ENCODE measurements around the gene RAB1A.

DNA sequence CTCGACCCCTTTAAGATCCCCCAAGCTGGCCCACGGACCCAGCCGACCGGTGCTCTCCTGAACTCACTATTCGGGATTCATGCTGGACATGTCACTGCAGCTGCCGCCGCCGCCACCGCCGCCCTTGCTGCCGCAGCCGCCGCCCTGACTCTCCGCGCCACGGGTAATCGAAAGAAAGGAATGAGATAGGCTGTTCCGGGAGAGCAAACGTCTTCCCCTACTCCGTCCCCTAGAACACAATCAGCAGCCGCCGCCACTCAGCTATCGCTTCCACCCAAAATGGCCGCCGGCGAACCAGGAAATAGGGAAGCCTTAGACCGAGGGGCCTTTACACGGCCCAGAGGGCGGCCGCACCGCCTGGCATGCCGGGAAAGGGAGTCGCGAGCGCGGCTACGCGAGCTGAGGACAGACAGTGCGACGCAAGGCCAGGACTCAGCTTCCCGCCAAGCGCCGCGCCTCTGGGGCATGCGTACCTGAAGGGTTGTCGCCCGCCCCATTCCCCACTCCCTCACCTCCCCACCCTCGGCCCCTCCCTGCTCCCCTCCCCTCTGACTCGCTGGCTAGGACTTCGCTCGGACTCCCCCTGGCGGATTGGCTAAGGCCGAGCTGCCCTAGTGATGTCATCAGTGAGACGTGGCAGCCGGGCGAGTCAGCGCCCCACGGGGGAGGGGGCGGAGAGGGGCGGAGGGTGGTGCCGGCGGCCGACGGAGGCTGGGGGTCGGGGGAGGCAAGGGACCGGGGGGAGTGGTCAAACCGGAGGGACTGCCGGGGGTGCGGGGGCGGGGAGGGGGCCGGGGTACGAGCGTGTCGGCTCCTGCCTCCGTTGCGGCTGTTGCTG is at the start of gene RAB1A:
- TF ChIP-seq POLR2A (IDR thresholded peaks at IDR 0.05), result peak; percentile 76 to 96
- TF ChIP-seq, protein P1, sequence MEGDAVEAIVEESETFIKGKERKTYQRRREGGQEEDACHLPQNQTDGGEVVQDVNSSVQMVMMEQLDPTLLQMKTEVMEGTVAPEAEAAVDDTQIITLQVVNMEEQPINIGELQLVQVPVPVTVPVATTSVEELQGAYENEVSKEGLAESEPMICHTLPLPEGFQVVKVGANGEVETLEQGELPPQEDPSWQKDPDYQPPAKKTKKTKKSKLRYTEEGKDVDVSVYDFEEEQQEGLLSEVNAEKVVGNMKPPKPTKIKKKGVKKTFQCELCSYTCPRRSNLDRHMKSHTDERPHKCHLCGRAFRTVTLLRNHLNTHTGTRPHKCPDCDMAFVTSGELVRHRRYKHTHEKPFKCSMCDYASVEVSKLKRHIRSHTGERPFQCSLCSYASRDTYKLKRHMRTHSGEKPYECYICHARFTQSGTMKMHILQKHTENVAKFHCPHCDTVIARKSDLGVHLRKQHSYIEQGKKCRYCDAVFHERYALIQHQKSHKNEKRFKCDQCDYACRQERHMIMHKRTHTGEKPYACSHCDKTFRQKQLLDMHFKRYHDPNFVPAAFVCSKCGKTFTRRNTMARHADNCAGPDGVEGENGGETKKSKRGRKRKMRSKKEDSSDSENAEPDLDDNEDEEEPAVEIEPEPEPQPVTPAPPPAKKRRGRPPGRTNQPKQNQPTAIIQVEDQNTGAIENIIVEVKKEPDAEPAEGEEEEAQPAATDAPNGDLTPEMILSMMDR (IDR thresholded peaks at IDR 0.05), result peak in 3 of 6 experiments; percentile 15 to 50 (median 42)

Measured in thyroid gland (tissue), 4 donors.